BLaER1 treated with 17β-estradiol and CSF1 and Interleukin-3, amounts not matched to agents 10 nM and 100 nM (cell line): ENCODE measurements around the gene CPSF4L.
"Not testable (repeated sequence)": the region's sequence is repeated elsewhere in the genome, so short reads cannot be mapped to it uniquely, and the experiment has no call there.

Source experiments
- H3K27ac ChIP-seq, 11 experiments: shearing (Covaris generic); formaldehyde crosslinking; 2 replicates each; pipeline ENCODE4 v1.8.1; 2022
- H3K27me3 ChIP-seq, 11 experiments: shearing (Covaris generic); formaldehyde crosslinking; 2 replicates each; pipeline ENCODE4 v1.8.1; 2022
- H3K36me3 ChIP-seq, 11 experiments: shearing (Covaris generic); formaldehyde crosslinking; 2 replicates each; pipeline ENCODE4 v1.8.1; 2022
- H3K4me1 ChIP-seq, 10 experiments: shearing (Covaris generic); formaldehyde crosslinking; 2 replicates each; pipeline ENCODE4 v1.8.1; 2022
- H3K4me2 ChIP-seq, 11 experiments: shearing (Covaris generic); formaldehyde crosslinking; 2 replicates each; pipeline ENCODE4 v1.8.1; 2022
- H3K4me3 ChIP-seq, 10 experiments: shearing (Covaris generic); formaldehyde crosslinking; 2 replicates each; pipeline ENCODE4 v1.8.1; 2022
- H3K9ac ChIP-seq, 11 experiments: shearing (Covaris generic); formaldehyde crosslinking; 2 replicates each; pipeline ENCODE4 v1.8.1; 2022
- H3K9me3 ChIP-seq, 11 experiments: shearing (Covaris generic); formaldehyde crosslinking; replicated peaks in 1 of 11; 2 replicates each; pipeline ENCODE4 v1.8.1; 2022
- H4K20me1 ChIP-seq, 11 experiments: shearing (Covaris generic); formaldehyde crosslinking; 2 replicates each; pipeline ENCODE4 v1.8.1; 2022
- Cebpa-rat ChIP-seq, 11 experiments: shearing (Covaris generic); IDR thresholded peaks; 2 replicates each; pipeline ENCODE4 v1.8.1; 2022

Gene CPSF4L, protein sequence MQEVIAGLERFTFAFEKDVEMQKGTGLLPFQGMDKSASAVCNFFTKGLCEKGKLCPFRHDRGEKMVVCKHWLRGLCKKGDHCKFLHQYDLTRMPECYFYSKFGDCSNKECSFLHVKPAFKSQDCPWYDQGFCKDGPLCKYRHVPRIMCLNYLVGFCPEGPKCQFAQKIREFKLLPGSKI

DNA sequence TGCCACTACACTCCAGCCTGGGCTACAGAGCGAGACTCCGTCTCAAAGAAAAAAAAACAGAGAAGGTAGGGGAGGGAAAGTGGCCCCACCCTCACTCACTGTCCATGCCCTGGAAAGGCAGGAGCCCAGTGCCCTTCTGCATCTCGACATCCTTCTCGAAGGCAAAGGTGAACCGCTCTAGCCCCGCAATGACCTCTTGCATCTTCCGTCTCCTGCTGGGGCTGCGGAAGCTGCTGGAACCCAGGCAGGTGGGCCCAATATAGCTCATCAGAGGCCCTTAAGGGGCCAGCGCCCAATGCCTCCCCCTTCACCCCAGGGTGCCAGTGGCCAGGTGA is at the start of gene CPSF4L:
TSS of gene CPSF4L (minus strand) at position 264 of the 335 bp plus-strand sequence. CDS start at position 202, 62 bp downstream.
- TF ChIP-seq Cebpa-rat (IDR thresholded peaks at IDR 0.05): no peak

DNA sequence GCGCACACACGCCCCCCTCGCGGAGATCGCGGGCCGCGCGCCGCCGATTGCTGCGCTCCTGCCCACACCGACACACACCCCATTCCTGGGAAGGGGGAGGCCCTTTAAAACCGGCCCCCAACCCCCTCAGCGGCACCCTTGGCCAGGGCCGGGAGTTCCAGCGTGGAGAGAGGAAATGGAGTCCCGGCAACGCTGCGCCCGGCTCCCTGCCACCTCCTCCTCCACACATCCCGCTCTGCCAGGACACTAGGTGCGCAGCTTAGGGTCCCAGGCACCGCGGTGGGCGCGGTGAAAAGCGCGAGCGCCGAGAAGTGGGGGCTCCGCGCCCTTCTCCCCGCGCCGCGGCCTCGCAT is 49.7 kb upstream of the CPSF4L start:
- Histone ChIP-seq H3K27me3 (no peaks in the 10 kb centered on the region), H3K4me3 (peak overlapping the region; percentile 69 to 97 (median 86))
- TF ChIP-seq Cebpa-rat (IDR thresholded peaks at IDR 0.05): no peak

More for the DNA sequence above, at the start of gene CPSF4L:
- H3K4me2 ChIP-seq: no peak within 1 kb of the TSS
- no peak within 1 kb of the TSS for H3K27ac ChIP-seq
- no peak within 1 kb of the TSS for H3K9ac ChIP-seq
- no peaks in the 10 kb centered on the region; a peak in 1 of 22 replicates for H4K20me1 ChIP-seq
- 0 out of 20 replicates have a peak, but pooled peaks cover 0 to 4% (median 0%) of the 10 kb centered on the region in 10 experiments for H3K4me1 ChIP-seq
- no peak within 1 kb of the TSS for H3K4me3 ChIP-seq
- no peaks in the 10 kb centered on the region for H3K9me3 ChIP-seq
- H3K36me3 ChIP-seq: no peaks in the 10 kb centered on the region
- no peaks in the 10 kb centered on the region for H3K27me3 ChIP-seq

DNA sequence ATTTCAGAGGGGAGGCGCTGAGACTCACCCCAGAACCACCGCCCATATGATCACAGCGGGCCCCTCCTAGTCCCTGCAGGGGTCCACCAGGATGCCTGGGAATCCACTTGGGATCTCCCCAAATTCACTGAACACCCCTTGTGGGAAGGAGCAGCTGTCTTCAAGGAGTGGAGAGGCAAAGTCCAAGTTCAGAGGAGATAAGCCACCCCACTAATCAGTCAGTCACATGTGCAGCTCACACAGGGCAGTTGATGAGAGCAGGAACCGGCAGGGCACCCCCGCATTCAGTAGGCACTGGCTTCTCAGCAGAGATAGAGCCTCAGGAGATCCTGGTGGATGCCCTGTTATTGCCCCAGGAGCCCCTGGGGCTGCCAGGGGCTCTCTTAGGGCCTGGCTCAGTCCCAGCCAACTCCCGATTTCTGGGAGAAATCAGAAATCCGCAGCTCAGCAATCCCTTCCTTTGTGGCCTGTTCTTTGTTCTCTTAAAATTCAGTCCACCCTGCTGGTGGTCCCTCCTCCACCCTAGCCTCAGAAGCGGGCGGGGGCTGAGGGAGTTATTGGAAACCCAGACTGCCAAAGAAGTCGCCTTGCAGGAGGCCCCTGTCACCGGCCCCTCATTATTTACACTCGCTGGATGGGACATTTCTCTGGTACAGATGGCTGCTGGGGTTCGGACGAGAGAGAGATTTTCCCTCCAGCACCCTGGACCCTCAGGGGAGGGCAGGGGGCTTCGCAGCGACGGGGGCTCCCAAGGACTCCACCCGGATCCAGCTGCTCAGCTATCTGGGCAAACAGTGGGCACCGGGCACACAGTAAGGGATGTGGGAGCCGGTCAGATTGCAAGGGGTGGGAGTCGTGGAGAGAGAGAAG is 48.3 kb upstream of the CPSF4L start:
- no peaks in the 10 kb centered on the region for H3K9me3 ChIP-seq
- 0 out of 22 replicates have a peak, but pooled peaks cover 0 to 3% (median 0%) of the 10 kb centered on the region in 11 experiments for H3K36me3 ChIP-seq
- H3K27ac ChIP-seq: peak overlapping the region; percentile 57 to 88 (median 79); a peak in 21 of 22 replicates
- peaks cover 53 to 79% (median 68%) of the 10 kb centered on the region in 10 experiments for H3K4me1 ChIP-seq
- peak overlapping the region; percentile 90 to 100 (median 99) for H3K4me2 ChIP-seq
- peak overlapping the region; percentile 69 to 97 (median 86) for H3K4me3 ChIP-seq
- H3K9ac ChIP-seq: peak overlapping the region; percentile 78 to 87 (median 84)
- no peaks in the 10 kb centered on the region; a peak in 1 of 22 replicates for H4K20me1 ChIP-seq
- no peak for TF ChIP-seq Cebpa-rat (IDR thresholded peaks at IDR 0.05)
- H3K27me3 ChIP-seq: no peaks in the 10 kb centered on the region

More for the DNA sequence above, 49.7 kb upstream of the CPSF4L start:
- Histone ChIP-seq H3K27ac (peak overlapping the region in 10 of 11 experiments; percentile 66 to 88 (median 78); a peak in 21 of 22 replicates), H4K20me1 (no peaks in the 10 kb centered on the region; a peak in 1 of 22 replicates), H3K9me3 (no peaks in the 10 kb centered on the region), H3K36me3 (0 out of 22 replicates have a peak, but pooled peaks cover 0 to 3% (median 0%) of the 10 kb centered on the region in 11 experiments), H3K4me2 (peak overlapping the region; percentile 90 to 100 (median 99)), H3K4me1 (peaks cover 39 to 79% (median 57%) of the 10 kb centered on the region in 10 experiments), H3K9ac (peak overlapping the region; percentile 78 to 87 (median 84))

DNA sequence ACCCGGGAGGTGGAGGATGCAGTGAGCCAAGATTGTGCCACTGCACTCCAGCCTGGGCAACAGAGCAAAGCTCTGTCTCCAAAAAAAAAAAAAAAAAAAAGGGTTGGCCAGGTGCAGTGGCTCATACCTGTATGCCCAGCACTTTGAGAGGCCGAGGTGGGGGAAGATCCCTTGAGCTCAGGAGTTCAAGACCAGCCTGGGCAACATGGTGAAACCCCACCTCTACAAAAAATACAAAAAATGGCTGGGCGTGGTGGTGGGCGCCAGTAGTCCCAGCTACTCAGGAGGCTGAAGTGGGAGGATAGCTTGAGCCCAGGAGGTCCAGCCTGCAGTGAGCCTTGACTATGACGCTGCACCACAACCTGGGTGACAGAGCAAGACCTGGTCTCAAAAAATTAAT is 47.3 kb upstream of the CPSF4L start:
- Histone ChIP-seq H3K4me2 (peak overlapping the region; percentile 90 to 100 (median 99)), H3K4me1 (peaks cover 62 to 83% (median 78%) of the 10 kb centered on the region in 10 experiments), H3K27ac (peak overlapping the region in 3 of 11 experiments; percentile 84 to 88 (median 87); a peak in 5 of 22 replicates), H3K9ac (peak overlapping the region in 10 of 11 experiments; percentile 78 to 87 (median 84); a peak in 14 of 22 replicates), H3K4me3 (peak overlapping the region in 4 of 10 experiments; percentile 77 to 97 (median 89); a peak in 6 of 20 replicates)
- not testable (repeated sequence) for H4K20me1 ChIP-seq, H3K36me3 ChIP-seq, H3K9me3 ChIP-seq, H3K27me3 ChIP-seq

DNA sequence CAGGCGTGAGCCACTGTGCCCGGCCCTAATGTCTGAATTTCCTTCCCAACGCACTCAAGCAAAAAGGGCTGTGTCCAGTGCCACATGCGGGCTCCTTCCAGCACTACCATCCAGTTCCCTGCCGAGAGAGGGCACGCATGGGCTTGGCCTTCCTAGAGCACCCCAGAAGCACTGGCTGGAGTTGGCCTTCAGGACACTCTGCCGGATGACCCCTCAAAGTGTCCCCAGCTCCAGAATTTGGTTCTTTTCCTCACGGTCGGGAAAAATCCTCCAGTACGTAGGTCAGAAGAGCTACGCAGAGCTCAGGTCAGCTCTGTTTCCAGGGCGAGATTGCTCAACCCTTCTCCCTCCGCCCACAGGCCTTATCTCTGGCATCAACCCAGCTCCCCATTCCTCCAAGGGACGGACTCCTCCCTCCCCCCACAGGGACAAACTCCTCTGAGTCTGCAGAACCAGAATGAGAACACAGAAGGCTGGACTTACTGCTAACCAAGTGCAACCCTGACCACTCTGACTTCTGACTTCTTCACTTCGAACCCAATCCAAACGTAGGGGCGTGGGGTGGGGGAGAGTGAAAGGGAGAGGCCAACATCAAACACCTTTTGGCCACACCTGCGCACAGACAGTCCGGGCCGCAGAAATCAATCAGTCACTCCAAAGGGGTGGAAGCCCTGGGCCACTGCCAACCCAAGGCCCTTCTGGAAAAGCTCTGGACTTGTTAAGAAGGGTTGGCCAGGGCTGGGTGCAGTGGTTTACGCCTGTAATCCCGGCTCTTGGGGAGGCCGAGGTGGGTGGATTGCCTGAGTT is 46.5 kb upstream of the CPSF4L start:
- Histone ChIP-seq H3K4me2 (peak overlapping the region; percentile 90 to 100 (median 99); a peak in 21 of 22 replicates), H3K9ac (peak overlapping the region in 2 of 11 experiments; percentile 11 to 35; a peak in 2 of 22 replicates), H3K27me3 (no peaks in the 10 kb centered on the region), H3K4me1 (peaks cover 64 to 82% (median 75%) of the 10 kb centered on the region in 10 experiments), H3K9me3 (no peaks in the 10 kb centered on the region), H3K4me3 (peak overlapping the region in 1 of 10 experiments; percentile 31; a peak in 1 of 20 replicates), H3K36me3 (0 out of 22 replicates have a peak, but pooled peaks cover 0 to 3% (median 0%) of the 10 kb centered on the region in 11 experiments), H3K27ac (peak overlapping the region in 2 of 11 experiments; percentile 19 to 27; a peak in 3 of 22 replicates), H4K20me1 (no peaks in the 10 kb centered on the region; a peak in 1 of 22 replicates)
- TF ChIP-seq Cebpa-rat (IDR thresholded peaks at IDR 0.05): no peak

DNA sequence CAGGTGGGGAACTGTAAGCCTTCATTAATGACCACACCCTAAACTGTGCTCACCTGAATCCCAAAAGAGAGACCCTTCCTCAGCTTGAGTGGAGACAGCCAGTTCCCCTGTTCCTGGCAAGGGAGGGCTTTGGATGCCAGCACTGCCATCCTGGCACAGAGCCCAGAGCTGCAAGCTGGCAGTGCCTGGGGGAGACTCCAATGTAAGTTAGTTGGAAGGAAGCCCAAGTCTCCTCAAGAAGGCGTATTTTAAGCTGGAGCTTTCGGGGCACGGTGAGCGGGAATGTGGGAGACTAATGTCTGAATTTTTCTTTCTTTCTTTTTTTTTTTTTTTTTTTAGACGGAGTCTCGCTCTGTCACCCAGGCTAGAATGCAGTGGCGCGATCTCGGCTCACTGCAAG is 45.5 kb upstream of the CPSF4L start:
- no peaks in the 10 kb centered on the region; a peak in 1 of 22 replicates for H4K20me1 ChIP-seq
- no peak overlapping the region for H3K27ac ChIP-seq
- 0 out of 22 replicates have a peak, but pooled peaks cover 0 to 3% (median 0%) of the 10 kb centered on the region in 11 experiments for H3K36me3 ChIP-seq
- no peaks in the 10 kb centered on the region for H3K9me3 ChIP-seq
- peak overlapping the region in 1 of 11 experiments; percentile 1; a peak in 2 of 22 replicates for H3K9ac ChIP-seq
- TF ChIP-seq Cebpa-rat (IDR thresholded peaks at IDR 0.05): no peak
- H3K4me1 ChIP-seq: peaks cover 58 to 71% (median 64%) of the 10 kb centered on the region in 10 experiments
- no peak overlapping the region for H3K4me3 ChIP-seq
- H3K4me2 ChIP-seq: peak overlapping the region in 9 of 11 experiments; percentile 22 to 99 (median 92); a peak in 15 of 22 replicates
- H3K27me3 ChIP-seq: no peaks in the 10 kb centered on the region

DNA sequence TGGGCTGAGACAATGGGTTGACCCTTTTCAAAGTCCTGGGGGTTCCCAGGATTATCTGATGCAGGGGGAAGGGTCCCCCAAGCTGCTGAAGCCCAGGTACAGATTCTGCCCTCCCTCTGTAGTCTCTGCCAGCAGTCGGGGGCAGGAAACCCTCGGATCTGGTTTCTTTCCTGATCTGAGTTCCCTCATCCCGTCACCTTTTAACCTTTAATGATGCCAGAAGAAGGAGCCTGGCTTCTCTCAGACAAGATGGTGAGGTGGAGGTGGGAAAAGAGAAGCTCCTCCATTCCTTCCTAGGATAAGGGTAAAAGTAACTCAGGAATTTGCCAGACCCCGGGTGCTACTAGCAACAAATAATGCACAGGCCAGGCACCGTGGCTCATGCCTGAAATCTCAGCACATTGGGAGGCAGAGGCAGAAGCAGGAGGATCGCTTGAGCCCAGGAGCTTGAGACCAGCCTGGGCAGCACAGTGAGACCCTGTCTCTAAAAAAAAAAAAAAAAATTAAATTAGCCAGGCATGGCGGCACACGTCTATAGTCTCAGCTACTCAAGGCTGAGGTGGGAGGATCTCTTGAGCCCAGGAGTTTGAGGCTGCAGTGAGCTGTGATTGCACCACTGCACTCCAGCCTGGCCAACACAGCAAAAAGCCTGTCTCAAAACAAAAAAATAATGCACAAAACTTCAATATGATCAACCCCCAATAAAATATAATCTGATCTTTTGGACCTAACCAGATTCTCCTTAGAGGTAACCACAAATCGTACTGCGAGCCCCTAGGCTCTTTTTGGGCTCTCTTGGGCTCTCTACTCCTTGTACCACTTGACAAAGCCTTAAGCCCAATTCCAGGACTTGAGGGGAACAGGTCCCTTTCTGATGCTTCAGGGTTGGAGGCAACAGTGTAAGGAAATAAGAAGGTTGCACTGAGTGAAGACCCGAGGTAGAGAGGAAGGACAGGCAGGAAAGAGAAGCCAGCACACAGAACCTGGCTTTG is 44.5 kb upstream of the CPSF4L start:
- H3K27ac ChIP-seq: peak overlapping the region; percentile 63 to 83 (median 75); a peak in 18 of 22 replicates
- H3K27me3 ChIP-seq: no peaks in the 10 kb centered on the region
- no peaks in the 10 kb centered on the region; a peak in 1 of 22 replicates for H4K20me1 ChIP-seq
- peak overlapping the region in 6 of 10 experiments; percentile 39 to 63 (median 48); a peak in 7 of 20 replicates for H3K4me3 ChIP-seq
- peak overlapping the region in 10 of 11 experiments; percentile 56 to 82 (median 72); a peak in 16 of 22 replicates for H3K9ac ChIP-seq
- H3K9me3 ChIP-seq: no peaks in the 10 kb centered on the region
- H3K4me2 ChIP-seq: peak overlapping the region; percentile 80 to 99 (median 92)
- 0 out of 22 replicates have a peak, but pooled peaks cover 0 to 3% (median 0%) of the 10 kb centered on the region in 11 experiments for H3K36me3 ChIP-seq
- H3K4me1 ChIP-seq: peaks cover 57 to 71% (median 62%) of the 10 kb centered on the region in 10 experiments
- no peak for TF ChIP-seq Cebpa-rat (IDR thresholded peaks at IDR 0.05)
